Natural killer cell treated with Interleukin-12 subunit alpha and Interleukin-12 subunit beta and Interleukin-15 and Interleukin-18, amount 100 ng/mL, for 72 hours (primary cell): ENCODE results near the gene LITAFD. TPM values are rescaled to one million over a fixed set of nuclear protein-coding genes. Genes with fewer than 3 reads are reported as not detected.
"Not testable (repeated sequence)": the region's sequence is repeated elsewhere in the genome, so short reads cannot be mapped to it uniquely, and the experiment has no call there.

Experiments
- ATAC-seq, 2 donors: fragments of 150-1000 bp; cut with Tn5 transposase in 1 of 2; sonication (Bioruptor Pico), chemical (Tn5 transposase) in 1 of 2; 2 replicates each; pipeline ENCODE4 v1.10.0; 2021
- DNase-seq: peaks from one replicate; pipeline ENCODE4 v3.0.0; 2022; ENCODE audit warnings: low spot score
- H3K27ac Mint-ChIP-seq, 2 donors: 1 replicate in 1 of 2; 2 replicates in 1 of 2; pipeline ENCODE4 v1.8.0; 2022; ENCODE audit warnings: mixed read lengths in 2 of 2, mild to moderate bottlenecking in 1 of 2, moderate library complexity in 1 of 2
- H3K27me3 Mint-ChIP-seq, 2 donors: 1 replicate in 1 of 2; 2 replicates in 1 of 2; pipeline ENCODE4 v1.8.0; 2022; ENCODE audit warnings: mixed read lengths in 2 of 2
- H3K36me3 Mint-ChIP-seq: one replicate; pipeline ENCODE4 v1.8.0; 2022; ENCODE audit warnings: mixed read lengths
- H3K4me1 Mint-ChIP-seq, 2 donors: 1 replicate in 1 of 2; 2 replicates in 1 of 2; pipeline ENCODE4 v1.8.0; 2022; ENCODE audit warnings: low read depth in 2 of 2, mixed read lengths in 2 of 2, mild to moderate bottlenecking in 1 of 2
- H3K4me3 Mint-ChIP-seq: one replicate; pipeline ENCODE4 v1.8.0; 2022; ENCODE audit warnings: mixed read lengths
- H3K9me3 Mint-ChIP-seq: 2 replicates; pipeline ENCODE4 v1.8.0; 2022; ENCODE audit warnings: mixed read lengths
- total RNA-seq, 2 donors: library from RNA; stranded (reverse); gene quantifications; one replicate each; pipeline ENCODE4 v1.2.3, GENCODE V29; 2022

Gene LITAFD
- not detected for total RNA-seq

GRCh38 chr16:8882041-8882617 lies at the start of gene LITAFD:
Gene LITAFD, plus strand, starts transcription at chr16:8882351. Its CDS starts 2,005 bp downstream, at chr16:8884356.
- H3K27ac Mint-ChIP-seq = no peak within 1 kb of the TSS
- H3K36me3 Mint-ChIP-seq = no peaks in the 10 kb centered on the region
- H3K27me3 Mint-ChIP-seq = no peaks in the 10 kb centered on the region

GRCh38 chr16:8832717-8833105 lies 49.4 kb upstream of the LITAFD start:
- H3K36me3 Mint-ChIP-seq = peaks cover 11% of the 10 kb centered on the region
- H3K27ac Mint-ChIP-seq = peak overlapping the region in 1 of 2 donors; percentile 40
- peak in 1 of 2 donors; percentile 69 for ATAC-seq
- peak overlapping the region; percentile 13 for H3K4me3 Mint-ChIP-seq
- no peak for DNase-seq
- no peaks in the 10 kb centered on the region for H3K9me3 Mint-ChIP-seq
- peaks cover 16 to 24% of the 10 kb centered on the region in 2 donors for H3K4me1 Mint-ChIP-seq
- no peaks in the 10 kb centered on the region for H3K27me3 Mint-ChIP-seq

More at GRCh38 chr16:8882041-8882617, at the start of gene LITAFD:
- H3K4me3 Mint-ChIP-seq = no peak within 1 kb of the TSS
- no peaks in the 10 kb centered on the region for H3K9me3 Mint-ChIP-seq
- no peak for ATAC-seq
- peak; percentile 59 for DNase-seq
- H3K4me1 Mint-ChIP-seq = peaks cover 14 to 15% of the 10 kb centered on the region in 2 donors

GRCh38 chr16:8836797-8837196 lies 45.4 kb upstream of the LITAFD start:
- not testable (repeated sequence) for ATAC-seq, H3K27me3 Mint-ChIP-seq, H3K27ac Mint-ChIP-seq, H3K9me3 Mint-ChIP-seq, H3K36me3 Mint-ChIP-seq, DNase-seq, H3K4me3 Mint-ChIP-seq
- H3K4me1 Mint-ChIP-seq = peaks cover 16 to 24% of the 10 kb centered on the region in 2 donors

- H3K4me3 Mint-ChIP-seq, H3K9me3 Mint-ChIP-seq, H3K27me3 Mint-ChIP-seq, H3K36me3 Mint-ChIP-seq, ATAC-seq, DNase-seq, H3K27ac Mint-ChIP-seq: not testable (repeated sequence)
- peaks cover 21 to 25% of the 10 kb centered on the region in 2 donors for H3K4me1 Mint-ChIP-seq
Measured at GRCh38 chr16:8837594-8837993, 44.6 kb upstream of the LITAFD start.

GRCh38 chr16:8842016-8842415 lies 40.1 kb upstream of the LITAFD start:
- H3K4me3 Mint-ChIP-seq, H3K36me3 Mint-ChIP-seq: not testable (repeated sequence)
- H3K27ac Mint-ChIP-seq = peak overlapping the region in 1 of 2 donors; percentile 2

GRCh38 chr16:8843296-8843695 lies 38.9 kb upstream of the LITAFD start:
- H3K27me3 Mint-ChIP-seq, H3K4me3 Mint-ChIP-seq, H3K9me3 Mint-ChIP-seq, DNase-seq, H3K36me3 Mint-ChIP-seq, H3K27ac Mint-ChIP-seq, ATAC-seq: not testable (repeated sequence)
- H3K4me1 Mint-ChIP-seq = peaks cover 24 to 28% of the 10 kb centered on the region in 2 donors

More at GRCh38 chr16:8842016-8842415, 40.1 kb upstream of the LITAFD start:
- H3K27me3 Mint-ChIP-seq, DNase-seq, ATAC-seq, H3K9me3 Mint-ChIP-seq: not testable (repeated sequence)
- H3K4me1 Mint-ChIP-seq = peaks cover 24 to 28% of the 10 kb centered on the region in 2 donors

GRCh38 chr16:8845699-8846298 lies 36.4 kb upstream of the LITAFD start:
- peaks cover 4% of the 10 kb centered on the region for H3K36me3 Mint-ChIP-seq
- DNase-seq (no peak), ATAC-seq (no peak)
- H3K9me3 Mint-ChIP-seq = no peaks in the 10 kb centered on the region
- H3K27me3 Mint-ChIP-seq = no peaks in the 10 kb centered on the region
- H3K4me3 Mint-ChIP-seq = no peak overlapping the region
- no peak overlapping the region for H3K27ac Mint-ChIP-seq
- peaks cover 29 to 42% of the 10 kb centered on the region in 2 donors for H3K4me1 Mint-ChIP-seq

GRCh38 chr16:8846401-8846932 lies 35.7 kb upstream of the LITAFD start:
- H3K9me3 Mint-ChIP-seq = no peaks in the 10 kb centered on the region
- ATAC-seq (no peak), DNase-seq (no peak)
- H3K27ac Mint-ChIP-seq = no peak overlapping the region
- no peaks in the 10 kb centered on the region for H3K27me3 Mint-ChIP-seq
- H3K4me1 Mint-ChIP-seq = peaks cover 31 to 45% of the 10 kb centered on the region in 2 donors
- H3K4me3 Mint-ChIP-seq = no peak overlapping the region
- peaks cover 4% of the 10 kb centered on the region for H3K36me3 Mint-ChIP-seq

GRCh38 chr16:8847145-8847544 lies 35.0 kb upstream of the LITAFD start:
- peaks cover 26 to 44% of the 10 kb centered on the region in 2 donors for H3K4me1 Mint-ChIP-seq
- H3K36me3 Mint-ChIP-seq = peaks cover 4% of the 10 kb centered on the region

GRCh38 chr16:8847623-8848022 lies 34.5 kb upstream of the LITAFD start:
- H3K4me1 Mint-ChIP-seq = peaks cover 22 to 39% of the 10 kb centered on the region in 2 donors
- ATAC-seq = no peak
- H3K36me3 Mint-ChIP-seq = peaks cover 4% of the 10 kb centered on the region
- no peak for DNase-seq
- no peak overlapping the region for H3K4me3 Mint-ChIP-seq
- no peaks in the 10 kb centered on the region for H3K27me3 Mint-ChIP-seq
- H3K27ac Mint-ChIP-seq = no peak overlapping the region
- H3K9me3 Mint-ChIP-seq = no peaks in the 10 kb centered on the region

More at GRCh38 chr16:8847145-8847544, 35.0 kb upstream of the LITAFD start:
- H3K4me3 Mint-ChIP-seq = no peak overlapping the region
- no peak overlapping the region for H3K27ac Mint-ChIP-seq
- H3K27me3 Mint-ChIP-seq = no peaks in the 10 kb centered on the region
- no peaks in the 10 kb centered on the region for H3K9me3 Mint-ChIP-seq
- no peak for ATAC-seq
- DNase-seq = no peak

GRCh38 chr16:8848231-8848938 lies 33.8 kb upstream of the LITAFD start:
- Mint-ChIP-seq H3K36me3 (peaks cover 4% of the 10 kb centered on the region), H3K4me1 (peaks cover 17 to 40% of the 10 kb centered on the region in 2 donors), H3K27ac (no peak overlapping the region), H3K27me3 (no peaks in the 10 kb centered on the region), H3K4me3 (no peak overlapping the region), H3K9me3 (no peaks in the 10 kb centered on the region)
- DNase-seq (no peak), ATAC-seq (no peak)

- Mint-ChIP-seq H3K9me3 (no peaks in the 10 kb centered on the region), H3K4me3 (no peak overlapping the region), H3K4me1 (peaks cover 14 to 35% of the 10 kb centered on the region in 2 donors), H3K36me3 (peaks cover 4% of the 10 kb centered on the region), H3K27me3 (no peaks in the 10 kb centered on the region), H3K27ac (no peak overlapping the region)
- ATAC-seq (no peak), DNase-seq (no peak)
Measured at GRCh38 chr16:8848939-8849391, 33.2 kb upstream of the LITAFD start.

- Mint-ChIP-seq H3K4me1 (peaks cover 11 to 32% of the 10 kb centered on the region in 2 donors), H3K4me3 (no peak overlapping the region)
Measured at GRCh38 chr16:8849411-8850011, 32.6 kb upstream of the LITAFD start.

More at GRCh38 chr16:8849411-8850011, 32.6 kb upstream of the LITAFD start:
- Mint-ChIP-seq H3K27me3 (no peaks in the 10 kb centered on the region), H3K27ac (peak overlapping the region in 1 of 2 donors; percentile 66), H3K36me3 (peaks cover 4% of the 10 kb centered on the region), H3K9me3 (no peaks in the 10 kb centered on the region)
- DNase-seq = no peak
- no peak for ATAC-seq
